SK-N-MC (cell line): ENCODE results near the gene ALOX5AP.

Experiments
- DNase-seq: peaks from one replicate; pipeline ENCODE4 v3.0.0-alpha.2; 2011; ENCODE audit warnings: low read depth, low spot score
- H3K27ac ChIP-seq: fragments of 200-600 bp; sonication (generic); 2 replicates; pipeline ENCODE4 v1.5.1; 2016; ENCODE audit warnings: mixed run types
- H3K36me3 ChIP-seq: fragments of 200-600 bp; sonication (generic); 2 replicates; pipeline ENCODE4 v1.6.1; 2017; ENCODE audit warnings: antibody characterized with exemption, low read length, mixed read lengths; ENCODE audit not compliant: insufficient read depth
- H3K4me3 ChIP-seq: fragments of 200-600 bp; sonication (generic); 2 replicates; pipeline ENCODE4 v1.5.1; 2016
- H3K9ac ChIP-seq: fragments of 200-600 bp; sonication (generic); 2 replicates; pipeline ENCODE4 v1.8.0; 2017; ENCODE audit warnings: mixed run types, mixed read lengths; ENCODE audit not compliant: insufficient read length
- H3K9me3 ChIP-seq: fragments of 200-600 bp; sonication (generic); 2 replicates; pipeline ENCODE4 v1.6.1; 2017; ENCODE audit warnings: low read depth, mild to moderate bottlenecking, antibody characterized with exemption, low read length, moderate library complexity, mixed read lengths
- EZH2 ChIP-seq: fragments of 200-600 bp; sonication (generic); IDR thresholded peaks from one replicate; pipeline ENCODE4 v1.6.1; 2017; ENCODE audit warnings: antibody characterized with exemption
- FOXP2 ChIP-seq: optimal IDR thresholded peaks from 2 replicates; pipeline ENCODE3; 2011; ENCODE audit warnings: mild to moderate bottlenecking, moderate library complexity; ENCODE audit not compliant: insufficient read depth; ENCODE audit errors: extremely low read length, control extremely low read depth
- POLR2AphosphoS5 ChIP-seq: IDR thresholded peaks from 2 replicates; pipeline ENCODE4 v1.6.1; 2012; ENCODE audit warnings: mild to moderate bottlenecking, low read depth, low read length, borderline replicate concordance

The ALOX5AP gene

DNA sequence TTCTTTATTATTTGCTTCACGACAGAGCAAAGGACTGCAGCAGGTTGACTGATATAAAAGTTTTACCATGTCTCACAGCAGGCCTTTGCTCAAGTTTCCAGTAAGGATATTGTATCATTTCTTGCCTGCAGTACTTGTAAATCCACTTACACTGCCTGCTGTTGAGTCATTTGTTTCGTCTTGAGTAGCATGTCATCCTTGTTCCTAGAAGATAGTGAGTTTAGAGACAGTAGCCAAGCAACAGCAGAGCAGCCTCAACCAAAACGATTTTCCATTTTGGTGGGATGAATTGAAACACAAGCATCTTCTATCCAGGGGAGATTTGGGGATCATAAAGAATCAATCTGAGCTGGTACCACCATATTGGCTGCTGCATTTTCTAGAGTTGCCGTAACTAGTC, 24.0 kb upstream of the ALOX5AP start:
- TF ChIP-seq POLR2AphosphoS5 = no peak
- no peak for TF ChIP-seq FOXP2
- no peak for TF ChIP-seq EZH2
- no peak overlapping the region for H3K9ac ChIP-seq
- H3K36me3 ChIP-seq = no peaks in the 10 kb centered on the region
- H3K4me3 ChIP-seq = no peak overlapping the region
- H3K27ac ChIP-seq = no peak overlapping the region
- DNase-seq = no peak
- no peaks in the 10 kb centered on the region for H3K9me3 ChIP-seq

DNA sequence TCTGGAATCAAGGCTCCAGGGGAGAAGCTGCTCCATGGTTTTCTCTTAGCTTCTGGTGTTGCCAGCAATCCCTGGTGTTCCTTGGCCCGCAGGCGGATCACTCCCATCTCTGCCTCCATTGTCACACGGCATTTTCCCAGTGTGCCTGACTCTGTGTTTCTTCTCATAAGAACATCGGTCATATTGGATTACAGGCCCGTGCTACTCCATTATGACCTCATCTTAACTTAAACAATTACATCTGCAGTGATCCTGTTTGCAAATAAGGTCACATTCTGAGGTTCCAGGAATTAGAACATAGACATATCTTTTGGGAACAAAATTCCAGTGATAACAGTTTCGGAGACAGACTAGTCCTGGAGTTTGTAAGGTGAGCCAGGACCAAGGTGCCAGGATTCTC, 23.5 kb upstream of the ALOX5AP start:
- TF ChIP-seq POLR2AphosphoS5 (no peak), FOXP2 (no peak), EZH2 (no peak)
- Histone ChIP-seq H3K9ac (no peak overlapping the region), H3K36me3 (no peaks in the 10 kb centered on the region), H3K9me3 (no peaks in the 10 kb centered on the region), H3K4me3 (no peak overlapping the region), H3K27ac (no peak overlapping the region)
- no peak for DNase-seq

DNA sequence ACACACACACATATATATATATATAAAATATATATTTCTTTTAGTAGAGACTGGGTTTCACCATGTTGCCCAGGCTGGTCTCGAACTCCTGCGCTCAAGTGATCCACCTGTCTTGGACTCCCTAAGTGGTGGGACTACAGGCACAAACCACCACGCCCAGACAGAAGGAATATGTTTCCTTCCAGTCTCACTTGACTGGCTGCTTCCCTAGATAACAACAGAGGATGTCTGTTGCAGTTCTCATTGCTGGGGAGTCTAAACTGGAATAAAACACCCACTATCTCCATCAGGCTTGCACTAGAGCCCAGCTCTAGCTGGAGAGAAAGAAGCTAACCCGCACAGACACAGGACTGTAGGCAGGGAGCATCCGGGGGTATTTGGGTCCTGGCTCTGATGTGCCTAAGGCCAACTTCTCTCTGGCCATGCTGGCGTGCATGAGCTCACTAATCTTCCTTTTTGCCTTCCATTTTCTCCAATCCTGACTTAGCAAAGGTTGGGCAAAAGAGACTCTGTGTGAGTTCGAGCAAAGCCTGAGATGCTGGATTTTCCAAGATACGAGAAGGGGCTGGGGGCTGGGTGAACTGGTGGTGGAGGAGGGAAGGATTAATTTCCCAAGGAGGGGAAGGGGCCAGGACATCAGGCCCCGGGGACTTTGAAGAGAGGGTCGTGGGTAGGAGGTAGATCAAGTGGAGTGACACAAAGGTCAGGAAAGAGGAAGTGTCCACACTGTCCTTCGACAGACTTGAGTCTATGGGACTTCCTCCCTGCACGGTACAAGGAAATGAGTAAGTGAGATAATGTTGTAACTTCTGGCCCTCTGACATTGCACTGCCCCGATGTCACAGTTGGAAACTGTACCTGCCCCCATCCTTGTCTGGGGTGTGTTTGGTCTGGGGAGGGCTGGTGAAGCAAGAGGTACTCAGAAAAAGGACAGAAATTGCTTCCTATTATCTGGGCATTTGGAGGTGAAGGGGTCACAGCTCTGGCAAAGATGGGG, 22.5 kb upstream of the ALOX5AP start:
- Histone ChIP-seq H3K9me3 (no peaks in the 10 kb centered on the region), H3K36me3 (no peaks in the 10 kb centered on the region), H3K27ac (no peak overlapping the region), H3K9ac (no peak overlapping the region), H3K4me3 (no peak overlapping the region)
- no peak for TF ChIP-seq EZH2
- DNase-seq = no peak

DNA sequence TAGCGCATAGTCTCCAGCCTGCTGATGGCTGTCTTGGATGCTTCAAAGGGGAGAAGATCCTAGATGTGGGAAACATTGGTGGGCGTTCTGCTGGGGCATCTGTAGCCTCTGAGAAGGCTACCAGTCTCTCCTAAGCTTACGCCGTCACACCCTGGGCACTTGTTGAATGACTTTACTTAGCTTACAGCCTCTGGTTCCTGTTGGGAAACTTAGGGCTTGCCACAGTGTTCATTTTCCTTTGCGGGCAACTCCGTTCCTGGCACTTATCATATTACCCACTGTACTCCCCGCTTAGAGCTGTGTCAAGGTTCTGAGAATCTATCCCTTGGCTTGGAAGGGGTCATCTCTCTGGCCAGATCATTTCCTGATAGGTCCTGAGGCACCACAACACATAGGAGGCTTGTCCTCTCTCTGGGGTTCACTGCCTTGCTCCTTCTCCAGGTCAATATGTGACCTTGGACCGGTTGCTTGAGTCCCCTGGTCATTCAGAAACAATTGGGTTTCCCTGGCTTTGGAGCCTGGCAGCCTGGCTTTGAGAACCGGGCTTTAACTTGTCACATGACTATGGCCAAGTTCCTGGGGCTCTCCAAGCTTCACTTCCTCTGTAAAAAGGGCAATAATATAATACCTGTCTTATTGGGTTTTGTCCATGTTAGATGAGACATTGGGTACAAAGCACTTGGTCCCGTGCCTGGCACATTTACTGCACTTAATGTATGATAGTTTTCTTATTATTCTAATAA, 20.5 kb upstream of the ALOX5AP start:
- TF ChIP-seq FOXP2 (no peak), EZH2 (no peak), POLR2AphosphoS5 (no peak)
- Histone ChIP-seq H3K4me3 (no peak overlapping the region), H3K36me3 (no peaks in the 10 kb centered on the region), H3K9me3 (no peaks in the 10 kb centered on the region), H3K27ac (no peak overlapping the region), H3K9ac (no peak overlapping the region)
- no peak for DNase-seq

DNA sequence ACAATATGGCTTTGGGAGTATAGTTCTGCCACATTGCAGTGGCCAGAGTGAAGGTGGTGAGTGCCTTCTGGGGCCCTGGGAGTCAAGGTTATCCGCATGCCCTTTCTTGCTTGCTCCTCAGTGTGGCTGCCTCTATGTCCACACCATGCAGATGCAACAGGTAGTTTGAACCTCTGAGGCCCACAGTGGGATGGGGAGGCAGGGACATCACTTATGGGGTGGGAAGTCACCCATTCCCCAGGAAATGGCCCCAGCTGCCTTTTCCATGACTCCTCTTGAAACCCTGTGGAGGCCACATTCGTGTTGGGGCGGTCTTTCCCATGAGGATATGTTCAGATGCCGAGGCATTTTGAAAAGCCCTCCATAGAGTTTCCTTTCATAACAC, 20.0 kb upstream of the ALOX5AP start:
- DNase-seq = no peak
- Histone ChIP-seq H3K27ac (no peak overlapping the region), H3K9ac (no peak overlapping the region), H3K9me3 (no peaks in the 10 kb centered on the region), H3K4me3 (no peak overlapping the region), H3K36me3 (no peaks in the 10 kb centered on the region)
- TF ChIP-seq FOXP2 = no peak
- no peak for TF ChIP-seq EZH2
- TF ChIP-seq POLR2AphosphoS5 = no peak

DNA sequence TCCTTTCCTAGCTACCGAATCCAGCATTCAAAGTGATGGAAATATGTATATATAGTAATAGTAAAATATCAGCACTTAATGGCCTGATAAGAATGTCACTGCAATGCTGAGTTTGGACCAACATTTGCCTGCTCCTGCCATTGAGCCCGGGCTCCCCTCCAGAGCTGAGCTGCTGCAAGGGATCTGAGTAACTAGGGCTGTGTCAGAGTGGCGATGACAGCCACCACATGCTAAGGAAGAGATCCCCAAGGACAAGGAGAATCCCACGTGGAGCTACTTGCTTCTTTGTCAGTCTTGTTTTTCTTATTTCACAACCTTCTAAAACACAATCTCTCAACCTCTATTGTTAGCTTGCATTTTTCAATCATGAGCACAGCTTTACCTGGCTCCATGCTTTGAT, 19.5 kb upstream of the ALOX5AP start:
- Histone ChIP-seq H3K27ac (no peak overlapping the region), H3K4me3 (no peak overlapping the region), H3K9ac (no peak overlapping the region), H3K9me3 (no peaks in the 10 kb centered on the region), H3K36me3 (no peaks in the 10 kb centered on the region)
- TF ChIP-seq POLR2AphosphoS5 = no peak
- no peak for TF ChIP-seq EZH2
- TF ChIP-seq FOXP2 = no peak
- DNase-seq = no peak

DNA sequence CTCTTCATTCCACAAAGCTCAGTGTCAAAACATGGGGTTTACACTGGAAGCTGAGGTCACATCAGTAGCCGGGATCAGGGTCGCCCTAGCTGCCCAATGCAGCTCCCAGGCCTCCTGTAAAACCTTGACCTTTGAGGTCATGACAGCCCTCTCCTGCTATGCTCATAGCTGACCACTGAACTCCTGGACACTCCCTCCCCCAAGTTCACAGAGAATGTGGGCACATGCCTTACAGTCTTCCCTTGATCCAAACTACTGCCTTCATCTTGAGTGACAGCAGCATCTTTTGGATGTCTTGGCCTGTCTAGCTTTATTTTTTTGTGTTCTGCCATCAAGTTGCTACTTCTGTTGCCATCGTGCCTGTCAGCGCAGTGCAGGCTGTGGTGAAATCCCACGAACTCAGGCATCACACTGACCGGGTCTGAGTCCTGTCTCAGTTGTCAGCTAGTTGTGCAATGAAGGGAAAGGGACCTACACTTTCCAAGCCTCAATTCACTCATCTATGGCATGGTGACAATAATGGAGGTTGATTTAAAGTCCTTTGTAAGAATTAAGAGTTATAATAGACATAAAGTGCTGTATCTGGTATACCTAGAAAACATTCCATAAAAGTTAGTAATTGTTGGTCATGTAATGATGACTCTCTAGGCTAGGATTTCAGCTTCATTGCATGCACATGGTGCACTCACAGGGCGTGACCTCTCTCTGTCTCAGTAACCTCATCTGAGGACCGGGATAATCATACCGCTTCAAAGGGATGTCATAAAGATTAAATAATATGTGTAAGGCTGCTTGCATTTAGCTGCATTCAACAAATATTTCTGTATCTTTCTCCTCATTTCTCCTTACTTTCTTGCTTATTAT, 16.4 kb upstream of the ALOX5AP start:
- Histone ChIP-seq H3K4me3 (no peak overlapping the region), H3K27ac (no peak overlapping the region), H3K9me3 (no peaks in the 10 kb centered on the region), H3K9ac (no peak overlapping the region), H3K36me3 (no peaks in the 10 kb centered on the region)
- DNase-seq = no peak
- TF ChIP-seq POLR2AphosphoS5 (no peak), EZH2 (no peak), FOXP2 (no peak)

DNA sequence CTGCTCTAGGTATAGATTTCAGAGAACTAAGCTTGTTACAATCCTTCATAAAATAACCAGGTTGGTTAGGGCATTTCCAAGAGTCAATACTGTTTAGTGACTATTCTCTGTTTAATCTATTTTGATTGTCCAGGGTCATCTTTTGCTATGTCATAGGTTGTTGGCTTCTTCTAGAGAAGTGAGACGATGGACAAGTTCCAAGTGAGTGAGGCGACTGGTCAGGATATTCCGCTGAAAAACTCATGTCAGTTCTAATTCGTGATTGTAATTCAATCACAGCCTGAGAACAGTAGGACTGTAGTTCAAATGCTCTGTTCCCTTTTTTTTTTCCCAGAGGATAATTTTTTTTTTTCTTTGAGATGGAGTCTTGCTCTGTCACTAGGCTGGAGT, 15.8 kb upstream of the ALOX5AP start:
- H3K4me3 ChIP-seq = no peak overlapping the region
- TF ChIP-seq EZH2 (no peak), FOXP2 (no peak), POLR2AphosphoS5 (no peak)
- no peak overlapping the region for H3K27ac ChIP-seq
- H3K9ac ChIP-seq = no peak overlapping the region
- no peaks in the 10 kb centered on the region for H3K9me3 ChIP-seq
- no peaks in the 10 kb centered on the region for H3K36me3 ChIP-seq
- no peak for DNase-seq
